SU-DHL-6 (cell line): ENCODE data around the gene C5AR2.

Source experiments
- EZH2phosphoT487 ChIP-seq: fragments of 200-600 bp; sonication (generic), shearing (Covaris generic); conservative IDR thresholded peaks from 2 replicates; pipeline ENCODE4 v1.6.1; 2018; ENCODE audit warnings: mild to moderate bottlenecking, antibody characterized with exemption, low read length, moderate library complexity, mixed read lengths
- TF ChIP-seq, protein P1 (sequence below): fragments of 200-600 bp; sonication (generic); IDR thresholded peaks from one replicate; pipeline ENCODE4 v1.5.1; 2017; ENCODE audit warnings: antibody characterized with exemption, mild to moderate bottlenecking, low read length, moderate library complexity; ENCODE audit not compliant: insufficient read depth, poor library complexity, severe bottlenecking

DNA sequence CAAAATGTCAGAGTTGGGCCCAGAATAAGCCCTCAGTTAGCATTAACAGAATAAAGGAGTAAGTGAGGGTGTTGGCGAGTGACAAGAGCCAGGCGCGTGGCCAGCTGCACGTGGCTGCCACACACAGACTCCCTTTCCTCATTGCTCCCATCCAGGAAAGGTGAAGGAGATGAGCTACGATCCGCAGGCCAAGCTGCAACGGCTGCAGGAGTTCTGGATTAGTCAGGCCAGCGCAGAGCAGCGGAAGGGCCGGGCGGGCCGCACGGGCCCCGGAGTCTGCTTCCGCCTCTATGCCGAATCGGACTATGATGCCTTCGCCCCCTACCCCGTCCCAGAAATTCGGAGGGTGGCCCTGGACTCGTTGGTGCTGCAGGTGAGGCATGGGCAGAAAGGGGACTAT, 30.3 kb downstream of the C5AR2 start:
- TF ChIP-seq, protein P1, sequence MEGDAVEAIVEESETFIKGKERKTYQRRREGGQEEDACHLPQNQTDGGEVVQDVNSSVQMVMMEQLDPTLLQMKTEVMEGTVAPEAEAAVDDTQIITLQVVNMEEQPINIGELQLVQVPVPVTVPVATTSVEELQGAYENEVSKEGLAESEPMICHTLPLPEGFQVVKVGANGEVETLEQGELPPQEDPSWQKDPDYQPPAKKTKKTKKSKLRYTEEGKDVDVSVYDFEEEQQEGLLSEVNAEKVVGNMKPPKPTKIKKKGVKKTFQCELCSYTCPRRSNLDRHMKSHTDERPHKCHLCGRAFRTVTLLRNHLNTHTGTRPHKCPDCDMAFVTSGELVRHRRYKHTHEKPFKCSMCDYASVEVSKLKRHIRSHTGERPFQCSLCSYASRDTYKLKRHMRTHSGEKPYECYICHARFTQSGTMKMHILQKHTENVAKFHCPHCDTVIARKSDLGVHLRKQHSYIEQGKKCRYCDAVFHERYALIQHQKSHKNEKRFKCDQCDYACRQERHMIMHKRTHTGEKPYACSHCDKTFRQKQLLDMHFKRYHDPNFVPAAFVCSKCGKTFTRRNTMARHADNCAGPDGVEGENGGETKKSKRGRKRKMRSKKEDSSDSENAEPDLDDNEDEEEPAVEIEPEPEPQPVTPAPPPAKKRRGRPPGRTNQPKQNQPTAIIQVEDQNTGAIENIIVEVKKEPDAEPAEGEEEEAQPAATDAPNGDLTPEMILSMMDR = no peak
- no peak for TF ChIP-seq EZH2phosphoT487
